Cardiac muscle cell (in vitro differentiated cells and primary cell): Measurements from ENCODE around the gene RPN2. TPM values are rescaled to one million over a fixed set of nuclear protein-coding genes. Genes with fewer than 3 reads are reported as not detected.
A peak's percentile ranks its signal among the peaks of the same experiment; 100 is the strongest.

Source experiments
- DNase-seq, 2 donors: peaks; one replicate each; pipeline versions ENCODE4 v3.0.0 to v3.0.0-alpha.2; 2010 to 2017; ENCODE audit warnings: low read depth in 1 of 2, low spot score in 1 of 2
- H3K27ac ChIP-seq: fragments of 200-600 bp; sonication (generic); 2 replicates; pipeline ENCODE4 v1.5.1; 2016
- H3K27me3 ChIP-seq: fragments of 200-600 bp; sonication (generic); 2 replicates; pipeline ENCODE4 v1.6.0; 2016; ENCODE audit warnings: control low read depth
- H3K36me3 ChIP-seq: fragments of 200-600 bp; sonication (generic); 2 replicates; pipeline ENCODE4 v1.5.1; 2016; ENCODE audit warnings: control low read depth
- H3K4me1 ChIP-seq: fragments of 200-600 bp; sonication (generic); 2 replicates; pipeline ENCODE4 v1.8.1; 2017; ENCODE audit warnings: low read depth, mild to moderate bottlenecking, mixed run types
- H3K4me3 ChIP-seq: fragments of 200-600 bp; sonication (generic); 2 replicates; pipeline ENCODE4 v1.5.1; 2016; ENCODE audit warnings: mild to moderate bottlenecking
- H3K9me3 ChIP-seq: fragments of 200-600 bp; sonication (generic); 2 replicates; pipeline ENCODE4 v1.5.1; 2017; ENCODE audit warnings: low read depth, mild to moderate bottlenecking, control low read depth
- polyA plus RNA-seq: library from polyadenylated mRNA; unstranded; fragments of >200 nt; fragmentation: Nextera tagmentation; extraction: Ambion mirVana; gene quantifications from 2 replicates; pipeline ENCODE4 v1.2.1, GENCODE V29; 2016
- total RNA-seq: library from RNA; depleted of rRNA; stranded (reverse); fragments of >200 nt; gene quantifications from 2 replicates; pipeline ENCODE4 v1.2.3, GENCODE V29; 2016
- TF ChIP-seq, protein P1 (sequence below): IDR thresholded peaks from 2 replicates; pipeline ENCODE4 v1.5.1; 2012; ENCODE audit warnings: low read depth, mild to moderate bottlenecking, low read length

RPN2 gene
- 150 and 201 TPM in 2 replicates for total RNA-seq
- polyA plus RNA-seq = 208 and 259 TPM in 2 replicates

DNA sequence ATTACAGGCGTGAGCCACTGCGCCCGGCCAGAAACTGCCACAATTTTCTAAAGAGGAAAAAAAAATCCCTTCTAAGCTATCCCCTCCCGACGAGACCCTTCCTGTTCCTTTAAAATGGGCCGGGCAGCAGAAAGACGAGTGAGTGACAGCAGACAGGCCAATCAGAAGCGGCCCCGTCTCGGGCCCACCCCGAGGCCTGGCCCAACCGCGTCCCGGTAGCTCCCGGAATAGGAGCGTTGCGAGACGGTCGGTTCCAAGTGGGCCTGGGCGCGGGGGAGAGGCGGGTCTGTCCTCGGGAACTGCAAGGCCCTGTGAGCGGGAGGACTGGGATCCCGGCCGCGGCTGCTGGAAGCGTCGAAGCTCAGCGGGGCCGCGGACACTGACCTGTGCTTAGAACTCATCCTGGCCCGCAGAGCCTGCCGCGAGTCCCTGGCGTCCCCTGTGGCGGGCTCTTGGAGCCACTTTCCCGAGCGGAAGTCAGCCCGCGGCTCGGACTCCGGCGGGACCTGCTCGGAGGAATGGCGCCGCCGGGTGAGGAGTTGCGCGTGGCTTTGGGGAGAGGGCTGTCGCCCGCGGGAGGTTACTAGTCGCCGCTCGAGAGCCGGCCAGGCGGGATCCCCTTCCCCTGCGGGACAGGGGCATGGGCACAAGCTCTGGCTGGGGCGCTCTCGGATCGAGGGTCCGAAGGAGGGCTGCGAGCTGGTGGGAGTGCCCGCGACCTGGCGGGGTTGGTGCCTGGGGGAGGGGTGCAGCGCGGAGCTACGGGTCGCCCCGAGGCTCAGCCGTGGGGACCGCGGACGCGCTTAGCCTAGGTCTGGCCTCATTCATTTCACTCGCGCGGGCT is at the start of gene RPN2, which contains the start of gene MROH8:
TSS of gene RPN2 (plus strand) at position 492 of the 844 bp plus-strand sequence. CDS start at position 519, 27 bp downstream.
TSS of gene MROH8 (minus strand) at position 710 of the 844 bp plus-strand sequence.
- TF ChIP-seq, protein P1, sequence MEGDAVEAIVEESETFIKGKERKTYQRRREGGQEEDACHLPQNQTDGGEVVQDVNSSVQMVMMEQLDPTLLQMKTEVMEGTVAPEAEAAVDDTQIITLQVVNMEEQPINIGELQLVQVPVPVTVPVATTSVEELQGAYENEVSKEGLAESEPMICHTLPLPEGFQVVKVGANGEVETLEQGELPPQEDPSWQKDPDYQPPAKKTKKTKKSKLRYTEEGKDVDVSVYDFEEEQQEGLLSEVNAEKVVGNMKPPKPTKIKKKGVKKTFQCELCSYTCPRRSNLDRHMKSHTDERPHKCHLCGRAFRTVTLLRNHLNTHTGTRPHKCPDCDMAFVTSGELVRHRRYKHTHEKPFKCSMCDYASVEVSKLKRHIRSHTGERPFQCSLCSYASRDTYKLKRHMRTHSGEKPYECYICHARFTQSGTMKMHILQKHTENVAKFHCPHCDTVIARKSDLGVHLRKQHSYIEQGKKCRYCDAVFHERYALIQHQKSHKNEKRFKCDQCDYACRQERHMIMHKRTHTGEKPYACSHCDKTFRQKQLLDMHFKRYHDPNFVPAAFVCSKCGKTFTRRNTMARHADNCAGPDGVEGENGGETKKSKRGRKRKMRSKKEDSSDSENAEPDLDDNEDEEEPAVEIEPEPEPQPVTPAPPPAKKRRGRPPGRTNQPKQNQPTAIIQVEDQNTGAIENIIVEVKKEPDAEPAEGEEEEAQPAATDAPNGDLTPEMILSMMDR = no peak
- Histone ChIP-seq H3K27ac (peak within 1 kb of the TSS; percentile 99), H3K4me1 (no peaks in the 10 kb centered on the region), H3K9me3 (no peaks in the 10 kb centered on the region), H3K36me3 (peaks cover 6% of the 10 kb centered on the region), H3K27me3 (no peaks in the 10 kb centered on the region), H3K4me3 (peak within 1 kb of the TSS; percentile 61)
- peak; percentile 98 to 99 for DNase-seq

DNA sequence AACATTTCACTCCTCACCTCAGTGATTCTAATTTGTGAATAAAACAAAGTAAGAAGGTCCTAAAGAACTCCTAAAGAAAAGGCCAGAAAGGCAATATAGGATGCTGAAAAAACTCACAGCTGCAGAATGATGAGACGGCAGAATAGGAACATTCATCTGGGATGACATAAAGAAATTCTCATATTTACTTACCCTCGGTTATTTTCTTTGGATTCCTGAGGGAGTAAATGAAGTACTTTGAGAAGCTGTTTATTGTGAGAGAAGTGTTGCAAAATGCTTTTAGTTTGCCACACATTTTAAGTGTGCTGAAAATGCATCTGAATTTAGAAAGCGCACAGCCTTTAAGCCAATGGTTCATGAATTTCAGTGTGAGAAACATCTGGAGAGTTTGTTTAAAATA is 47.6 kb upstream of the RPN2 start:
- Histone ChIP-seq H3K27me3 (no peaks in the 10 kb centered on the region), H3K4me3 (no peak overlapping the region), H3K36me3 (no peaks in the 10 kb centered on the region), H3K9me3 (no peaks in the 10 kb centered on the region), H3K4me1 (peaks cover 16% of the 10 kb centered on the region), H3K27ac (no peak overlapping the region)
- TF ChIP-seq, protein P1 = no peak
- no peak for DNase-seq

DNA sequence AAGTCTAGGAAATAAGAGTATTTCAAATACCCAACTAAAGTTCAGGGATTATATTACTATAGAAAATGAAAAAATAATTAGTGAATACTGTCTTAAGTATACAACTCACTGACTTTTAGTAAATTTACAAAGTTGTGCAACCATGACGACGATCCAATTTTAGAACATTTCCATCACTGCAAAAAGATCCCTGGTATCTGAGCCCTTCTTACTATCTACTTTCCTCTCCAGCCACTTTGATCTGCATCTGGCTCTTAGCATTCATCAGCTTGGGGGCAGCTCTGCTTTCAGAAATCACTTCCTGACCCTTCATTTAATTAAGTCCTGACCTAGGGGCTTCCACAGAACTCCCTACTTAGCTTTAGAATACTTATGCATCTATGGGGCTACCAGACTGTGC is 45.2 kb upstream of the RPN2 start:
- no peak overlapping the region for H3K4me3 ChIP-seq
- peaks cover 16% of the 10 kb centered on the region for H3K4me1 ChIP-seq
- no peaks in the 10 kb centered on the region for H3K27me3 ChIP-seq
- peak overlapping the region; percentile 65 for H3K27ac ChIP-seq
- TF ChIP-seq, protein P1 = no peak
- no peaks in the 10 kb centered on the region for H3K36me3 ChIP-seq
- DNase-seq = peak in 1 of 2 donors; percentile 47
- H3K9me3 ChIP-seq = no peaks in the 10 kb centered on the region

DNA sequence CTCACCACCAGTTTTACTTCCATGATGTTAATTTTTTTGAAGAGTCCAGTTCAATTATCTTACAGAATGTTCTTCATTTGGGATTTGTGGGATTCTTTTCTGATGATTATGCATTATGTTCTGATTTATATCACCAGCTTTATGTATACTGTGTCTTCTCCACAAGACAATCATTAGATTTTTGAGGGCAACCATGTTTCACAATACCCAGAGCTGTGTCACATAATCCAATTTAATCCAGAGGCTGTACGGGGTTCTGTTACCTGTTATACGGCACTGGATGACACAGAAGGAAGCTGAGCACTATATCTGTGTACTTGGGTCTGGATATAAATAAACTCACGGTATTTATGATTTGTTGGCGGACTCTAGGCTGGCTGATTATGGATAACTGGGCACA is 41.6 kb upstream of the RPN2 start:
- Histone ChIP-seq H3K9me3 (no peaks in the 10 kb centered on the region), H3K27me3 (no peaks in the 10 kb centered on the region), H3K36me3 (no peaks in the 10 kb centered on the region), H3K4me3 (no peak overlapping the region), H3K4me1 (peaks cover 16% of the 10 kb centered on the region), H3K27ac (no peak overlapping the region)
- TF ChIP-seq, protein P1 = no peak
- no peak for DNase-seq

DNA sequence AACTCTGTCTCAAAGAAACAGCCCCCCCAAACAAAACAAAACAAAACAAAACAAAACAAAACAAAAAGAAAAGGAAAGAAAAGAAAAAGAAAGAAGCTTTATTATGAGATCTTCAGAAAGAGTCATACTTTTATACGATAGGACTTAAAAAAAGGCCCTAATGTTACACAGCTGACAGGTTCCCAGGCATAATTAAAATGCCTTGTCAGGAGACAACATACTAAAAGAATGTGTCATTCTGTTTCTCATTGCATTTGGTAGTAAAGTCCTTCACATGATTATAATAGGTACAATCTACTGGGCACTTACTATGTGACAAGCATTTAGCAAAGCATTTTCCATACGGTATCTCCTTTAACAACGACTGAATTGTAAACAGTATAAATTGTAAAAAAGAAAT is 36.4 kb upstream of the RPN2 start:
- no peak for DNase-seq
- Histone ChIP-seq H3K9me3 (no peaks in the 10 kb centered on the region), H3K27ac (no peak overlapping the region), H3K27me3 (no peaks in the 10 kb centered on the region), H3K4me1 (no peaks in the 10 kb centered on the region), H3K36me3 (no peaks in the 10 kb centered on the region), H3K4me3 (no peak overlapping the region)
- TF ChIP-seq, protein P1 = no peak
